ENCODE results near the gene RAPGEF2. TPM values are rescaled to one million over a fixed set of nuclear protein-coding genes. Genes with fewer than 3 reads are reported as not detected.

Gene RAPGEF2
- total RNA-seq, 1 donor from 2014 or later, result 32.4 TPM

GRCh38 chr4:159145318-159145991 is 42.6 kb downstream of the RAPGEF2 start:
- Histone ChIP-seq H3K36me3 (no peaks in the 10 kb centered on the region), H3K4me1 (peaks cover 43% of the 10 kb centered on the region), H3K4me3 (no peak overlapping the region), H3K27me3 (no peaks in the 10 kb centered on the region), H3K9me3 (no peaks in the 10 kb centered on the region), H3K27ac (no peak overlapping the region)
- DNase-seq (ENCODE audit: extremely low spot score in 2 of 2), result no peak
- intact Hi-C loops (cut with DNase I), result no loop called here
- TF ChIP-seq, protein P1, sequence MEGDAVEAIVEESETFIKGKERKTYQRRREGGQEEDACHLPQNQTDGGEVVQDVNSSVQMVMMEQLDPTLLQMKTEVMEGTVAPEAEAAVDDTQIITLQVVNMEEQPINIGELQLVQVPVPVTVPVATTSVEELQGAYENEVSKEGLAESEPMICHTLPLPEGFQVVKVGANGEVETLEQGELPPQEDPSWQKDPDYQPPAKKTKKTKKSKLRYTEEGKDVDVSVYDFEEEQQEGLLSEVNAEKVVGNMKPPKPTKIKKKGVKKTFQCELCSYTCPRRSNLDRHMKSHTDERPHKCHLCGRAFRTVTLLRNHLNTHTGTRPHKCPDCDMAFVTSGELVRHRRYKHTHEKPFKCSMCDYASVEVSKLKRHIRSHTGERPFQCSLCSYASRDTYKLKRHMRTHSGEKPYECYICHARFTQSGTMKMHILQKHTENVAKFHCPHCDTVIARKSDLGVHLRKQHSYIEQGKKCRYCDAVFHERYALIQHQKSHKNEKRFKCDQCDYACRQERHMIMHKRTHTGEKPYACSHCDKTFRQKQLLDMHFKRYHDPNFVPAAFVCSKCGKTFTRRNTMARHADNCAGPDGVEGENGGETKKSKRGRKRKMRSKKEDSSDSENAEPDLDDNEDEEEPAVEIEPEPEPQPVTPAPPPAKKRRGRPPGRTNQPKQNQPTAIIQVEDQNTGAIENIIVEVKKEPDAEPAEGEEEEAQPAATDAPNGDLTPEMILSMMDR (IDR thresholded peaks at IDR 0.05), result no peak
- TF ChIP-seq POLR2AphosphoS5 (IDR thresholded peaks at IDR 0.05; ENCODE audit: insufficient read depth in 1 of 2, low read depth in 1 of 2) (no peak), POLR2A (IDR thresholded peaks at IDR 0.05) (no peak)

- TF ChIP-seq POLR2AphosphoS5 (IDR thresholded peaks at IDR 0.05; ENCODE audit: insufficient read depth in 1 of 2, low read depth in 1 of 2), result no peak
- TF ChIP-seq, protein P1 (IDR thresholded peaks at IDR 0.05), result no peak
- TF ChIP-seq POLR2A (IDR thresholded peaks at IDR 0.05), result no peak
- H3K27ac ChIP-seq, result no peak overlapping the region
- H3K36me3 ChIP-seq, result no peaks in the 10 kb centered on the region
- intact Hi-C loops (cut with DNase I), result no loop called here
- no peak overlapping the region for H3K4me3 ChIP-seq
- H3K4me1 ChIP-seq, result peaks cover 48% of the 10 kb centered on the region
- DNase-seq (ENCODE audit: extremely low spot score in 2 of 2), result no peak
- H3K9me3 ChIP-seq, result no peaks in the 10 kb centered on the region
- H3K27me3 ChIP-seq, result no peaks in the 10 kb centered on the region
Observed at GRCh38 chr4:159145992-159146330, 43.1 kb downstream of the RAPGEF2 start.

GRCh38 chr4:159146488-159146887 is 43.6 kb downstream of the RAPGEF2 start:
- peaks cover 49% of the 10 kb centered on the region for H3K4me1 ChIP-seq
- no peak for DNase-seq (ENCODE audit: extremely low spot score in 2 of 2)
- intact Hi-C loops (cut with DNase I), result no loop called here
- TF ChIP-seq POLR2AphosphoS5 (IDR thresholded peaks at IDR 0.05; ENCODE audit: insufficient read depth in 1 of 2, low read depth in 1 of 2) (no peak), POLR2A (IDR thresholded peaks at IDR 0.05) (no peak)
- TF ChIP-seq, protein P1 (IDR thresholded peaks at IDR 0.05), result no peak
- no peak overlapping the region for H3K4me3 ChIP-seq
- H3K36me3 ChIP-seq, result no peaks in the 10 kb centered on the region
- no peak overlapping the region for H3K27ac ChIP-seq
- H3K27me3 ChIP-seq, result no peaks in the 10 kb centered on the region
- no peaks in the 10 kb centered on the region for H3K9me3 ChIP-seq

GRCh38 chr4:159148441-159148840 is 45.6 kb downstream of the RAPGEF2 start:
- intact Hi-C loops (cut with DNase I), result no loop called here
- Histone ChIP-seq H3K9me3 (no peaks in the 10 kb centered on the region), H3K4me1 (peaks cover 43% of the 10 kb centered on the region), H3K36me3 (no peaks in the 10 kb centered on the region), H3K27me3 (no peaks in the 10 kb centered on the region), H3K4me3 (no peak overlapping the region), H3K27ac (no peak overlapping the region)
- DNase-seq (ENCODE audit: extremely low spot score in 2 of 2), result no peak
- TF ChIP-seq POLR2AphosphoS5 (IDR thresholded peaks at IDR 0.05; ENCODE audit: insufficient read depth in 1 of 2, low read depth in 1 of 2), result no peak
- TF ChIP-seq POLR2A (IDR thresholded peaks at IDR 0.05), result no peak
- TF ChIP-seq, protein P1 (IDR thresholded peaks at IDR 0.05), result no peak

DNA sequence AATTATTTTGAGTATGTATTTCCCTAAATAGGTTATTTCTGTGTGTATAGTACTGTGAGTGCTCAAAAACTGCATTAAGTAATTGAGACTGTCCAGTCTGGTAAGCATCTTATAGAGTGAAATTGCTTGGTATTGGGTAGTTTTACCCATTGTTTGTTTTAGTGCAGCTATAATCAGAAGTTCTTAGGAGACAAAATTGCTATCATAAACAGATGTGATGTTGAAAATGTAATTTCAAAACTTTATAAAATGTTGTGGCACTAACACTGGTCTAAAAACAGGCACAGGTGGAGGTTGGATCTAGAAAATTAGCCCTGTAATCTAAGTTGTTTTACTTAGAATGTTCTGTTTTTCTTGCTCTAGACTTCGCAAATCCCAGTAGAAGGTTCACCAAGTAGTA is 46.8 kb downstream of the RAPGEF2 start:
- no peak for DNase-seq (ENCODE audit: extremely low spot score in 2 of 2)
- Histone ChIP-seq H3K36me3 (no peaks in the 10 kb centered on the region), H3K27ac (no peak overlapping the region), H3K4me3 (no peak overlapping the region), H3K4me1 (peaks cover 35% of the 10 kb centered on the region), H3K27me3 (no peaks in the 10 kb centered on the region), H3K9me3 (no peaks in the 10 kb centered on the region)
- TF ChIP-seq POLR2A (IDR thresholded peaks at IDR 0.05) (no peak), POLR2AphosphoS5 (IDR thresholded peaks at IDR 0.05; ENCODE audit: insufficient read depth in 1 of 2, low read depth in 1 of 2) (no peak)
- TF ChIP-seq, protein P1 (IDR thresholded peaks at IDR 0.05), result no peak
- intact Hi-C loops (cut with DNase I), result no loop called here
